ENCODE measurements around the gene ITGB3.

Gene ITGB3

DNA sequence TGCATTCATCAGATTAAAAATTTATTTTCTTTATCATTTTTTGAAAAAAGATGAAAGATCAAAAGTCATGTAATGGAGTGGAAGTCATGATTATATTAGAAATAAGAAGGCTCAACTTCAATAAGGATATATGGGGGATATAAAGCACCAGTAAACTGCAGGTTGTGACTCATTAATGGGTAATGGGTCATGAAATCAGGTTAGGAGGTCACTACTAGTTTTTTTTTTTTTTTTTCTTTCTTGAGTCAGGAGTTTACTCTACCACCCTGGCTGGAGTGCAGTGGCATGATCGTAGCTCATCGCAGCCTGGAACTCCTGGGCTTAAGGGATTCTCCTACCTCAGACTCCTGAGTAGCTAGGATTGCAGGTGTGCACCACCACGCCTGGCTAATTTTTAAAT lies 84.4 kb downstream of the ITGB3 start:
- no peak for DNase-seq (ENCODE audit: low read depth)

DNA sequence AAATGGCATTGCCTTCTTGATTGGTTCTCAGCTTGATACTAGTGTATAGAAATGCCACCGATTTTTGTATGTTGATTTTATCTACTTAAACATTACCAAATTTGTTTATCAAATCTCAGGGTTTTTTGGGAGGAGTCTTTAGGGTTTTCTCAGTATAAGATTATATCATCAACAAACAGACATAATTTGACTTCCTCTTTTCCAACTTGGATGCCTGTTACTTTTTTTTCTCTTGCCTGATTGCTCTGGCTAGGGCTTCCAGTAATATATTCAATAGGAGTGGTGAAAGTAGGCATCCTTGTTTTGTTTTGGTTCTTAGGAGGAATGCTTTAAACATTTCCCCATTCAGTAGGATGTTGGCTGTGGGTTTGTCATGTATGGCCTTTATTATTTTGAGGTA lies 99.2 kb downstream of the ITGB3 start:
- DNase-seq (ENCODE audit: low read depth) = no peak

DNA sequence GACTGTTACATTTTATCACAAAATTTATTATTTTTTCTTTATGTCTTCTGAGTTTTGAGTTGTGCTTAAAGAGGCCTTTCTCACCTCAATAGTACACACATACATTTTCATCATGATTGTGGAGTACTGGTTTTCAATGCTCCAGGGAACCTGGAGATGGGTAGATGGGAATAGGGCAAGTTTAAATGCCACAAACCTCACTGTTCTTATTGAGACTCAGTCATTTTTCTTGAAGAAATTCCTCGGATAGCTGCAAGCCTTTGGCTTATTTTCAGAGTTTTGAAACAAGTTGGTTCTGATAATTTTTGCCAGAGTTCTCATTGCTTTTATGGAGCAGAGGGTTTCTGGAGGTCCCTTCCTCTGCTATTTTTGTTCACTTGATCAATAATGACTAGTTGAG lies 105.0 kb downstream of the ITGB3 start:
- no peak for DNase-seq (ENCODE audit: low read depth)

All from non-pigmented ciliary epithelial cell (primary cell).